GM21390 (cell line): ENCODE results near the gene SLC44A4.
A peak's percentile ranks its signal among the peaks of the same experiment; 100 is the strongest.
"Not testable (repeated sequence)": the region's sequence is repeated elsewhere in the genome, so short reads cannot be mapped to it uniquely, and the experiment has no call there.

ENCODE experiments used
- ATAC-seq: cut with Tn5 transposase; IDR thresholded peaks from one replicate; pipeline ENCODE4 v1.9.1; 2021; ENCODE audit not compliant: unreplicated experiment

SLC44A4 gene

DNA sequence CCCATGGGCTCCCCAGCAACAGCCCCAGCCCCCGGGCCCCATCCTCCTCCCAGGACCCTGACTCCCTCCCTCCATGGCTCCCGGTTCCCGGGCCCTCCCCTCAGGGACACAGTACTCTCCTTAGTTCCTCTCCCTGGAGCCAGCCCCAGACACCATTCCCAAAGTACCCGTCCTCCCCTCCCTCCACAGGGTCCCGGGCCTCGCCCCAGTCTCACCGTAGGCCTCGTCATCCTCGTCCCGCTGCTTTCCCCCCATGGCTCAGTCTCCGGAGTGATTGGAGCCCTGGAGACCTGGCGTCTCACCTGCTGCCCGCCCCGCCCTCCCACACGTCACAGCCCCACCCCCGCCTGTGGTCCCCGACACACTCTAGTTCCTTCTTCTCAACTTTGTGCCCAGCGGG is at the start of gene SLC44A4:
TSS of gene SLC44A4 (minus strand) at position 272 of the 400 bp plus-strand sequence. CDS start at position 255, 17 bp downstream.
- no peak for ATAC-seq

DNA sequence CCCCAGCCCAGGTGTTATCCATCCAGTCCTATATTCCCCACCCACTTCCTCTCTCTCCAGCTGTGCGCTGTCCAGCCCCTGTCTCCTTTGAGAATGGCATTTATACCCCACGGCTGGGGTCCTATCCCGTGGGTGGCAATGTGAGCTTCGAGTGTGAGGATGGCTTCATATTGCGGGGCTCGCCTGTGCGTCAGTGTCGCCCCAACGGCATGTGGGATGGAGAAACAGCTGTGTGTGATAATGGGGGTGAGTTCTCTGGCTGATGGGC is 49.8 kb upstream of the SLC44A4 start:
- ATAC-seq = no peak

DNA sequence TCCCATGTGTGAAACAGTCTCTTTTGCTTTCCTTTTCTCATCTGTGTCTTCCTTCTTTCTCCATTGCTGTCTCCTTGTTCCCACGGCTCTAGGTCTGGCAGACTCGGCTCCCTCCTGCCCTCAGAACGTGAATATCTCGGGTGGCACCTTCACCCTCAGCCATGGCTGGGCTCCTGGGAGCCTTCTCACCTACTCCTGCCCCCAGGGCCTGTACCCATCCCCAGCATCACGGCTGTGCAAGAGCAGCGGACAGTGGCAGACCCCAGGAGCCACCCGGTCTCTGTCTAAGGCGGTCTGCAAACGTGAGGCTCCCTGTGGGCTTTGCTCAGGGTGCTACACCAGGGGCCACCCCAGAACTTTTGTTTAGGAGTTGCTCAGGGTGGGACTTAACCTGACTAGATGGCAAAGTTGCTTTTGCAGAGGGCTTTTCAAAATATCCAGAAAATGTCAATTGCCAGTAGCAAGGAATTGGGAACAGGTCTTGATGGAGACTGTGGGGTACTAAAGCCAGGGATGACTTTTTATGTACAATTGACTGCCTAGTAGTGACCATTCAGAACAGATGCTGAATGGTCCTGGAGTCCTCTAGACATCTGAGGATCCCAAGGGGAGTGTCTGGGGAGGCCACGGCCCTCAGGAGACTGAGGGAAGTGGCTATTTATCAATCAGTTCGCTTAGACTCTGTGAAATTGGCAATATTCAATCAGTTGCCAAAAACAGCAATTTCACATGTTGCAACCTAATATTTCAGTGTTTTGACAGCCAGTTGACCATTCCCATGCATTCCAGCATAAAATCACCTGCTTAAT is 49.3 kb upstream of the SLC44A4 start:
- ATAC-seq = no peak

- ATAC-seq = no peak
These were observed 48.6 kb upstream of the SLC44A4 start, which contains the start of gene C2 for GRCh38 chr6:31927242-31927862. Gene C2 (plus strand): TSS chr6:31927717. CDS start chr6:31927753, 36 bp downstream.

DNA sequence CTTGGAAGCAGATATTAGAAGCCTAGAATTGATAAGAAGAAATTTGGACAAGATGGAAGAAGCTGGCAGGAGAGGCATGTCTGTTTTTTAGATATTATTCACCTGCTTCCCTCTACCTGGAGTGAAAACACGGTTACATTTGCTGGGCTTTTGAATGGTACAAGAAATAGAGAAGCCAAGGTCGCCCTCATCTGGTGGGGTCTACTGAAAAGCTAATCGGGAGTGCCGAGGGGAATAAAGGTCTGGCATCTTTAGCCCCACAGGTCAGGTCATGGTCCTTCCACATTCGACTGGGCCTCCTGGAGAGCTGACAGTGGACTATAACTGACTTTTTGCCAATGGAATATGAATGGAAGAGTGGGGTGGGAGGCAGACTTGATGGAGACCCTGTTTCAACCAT is 44.1 kb upstream of the SLC44A4 start:
- ATAC-seq = no peak

GRCh38 chr6:31920811-31921210 is 42.0 kb upstream of the SLC44A4 start:
- ATAC-seq = no peak

- ATAC-seq = no peak
These were observed 41.0 kb upstream of the SLC44A4 start for GRCh38 chr6:31919624-31920303.

GRCh38 chr6:31918069-31918720 is 39.4 kb upstream of the SLC44A4 start:
- no peak for ATAC-seq

DNA sequence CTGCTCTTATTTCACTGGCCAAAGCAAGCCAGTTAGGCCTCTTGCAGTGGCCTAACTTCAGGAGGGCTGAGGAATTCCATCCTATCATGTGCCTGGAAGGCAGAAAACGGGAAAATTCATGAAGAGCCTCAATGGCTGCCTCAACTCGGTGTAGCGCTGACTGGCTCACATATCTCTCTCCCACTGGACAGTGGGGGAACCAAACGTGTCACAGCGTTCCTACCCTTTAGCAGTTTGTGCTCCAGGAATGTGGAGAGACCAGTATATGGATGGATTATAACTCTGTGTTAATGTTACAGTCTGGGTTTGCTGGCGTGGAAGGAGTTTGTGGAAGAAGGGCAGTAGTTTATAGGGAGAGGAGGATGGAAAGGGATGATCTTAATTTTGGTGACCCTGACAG is 37.0 kb upstream of the SLC44A4 start:
- ATAC-seq = no peak

GRCh38 chr6:31915351-31915750 is 36.6 kb upstream of the SLC44A4 start:
- ATAC-seq = no peak

GRCh38 chr6:31911826-31912585 is 33.2 kb upstream of the SLC44A4 start:
- no peak for ATAC-seq

DNA sequence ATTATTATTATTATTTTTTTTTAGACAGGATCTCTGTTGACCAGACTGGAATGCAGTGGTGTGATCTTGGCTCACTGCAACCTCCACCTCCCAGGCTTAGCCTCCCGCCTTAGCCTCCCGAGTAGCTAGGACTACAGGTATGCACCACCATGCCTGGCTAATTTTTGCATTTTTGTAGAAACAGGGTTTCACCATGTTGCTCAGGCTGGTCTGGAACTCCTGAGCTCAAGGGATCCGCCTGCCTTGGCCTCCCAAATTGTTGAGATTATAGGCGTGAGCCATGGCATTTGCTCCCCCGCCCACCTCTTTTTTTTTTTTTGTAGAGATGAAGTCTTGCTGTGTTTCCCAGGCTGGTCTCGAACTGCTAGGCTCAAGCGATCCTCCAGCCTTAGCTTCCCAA is 30.5 kb upstream of the SLC44A4 start:
- ATAC-seq = not testable (repeated sequence)

GRCh38 chr6:31908791-31909190 is 30.0 kb upstream of the SLC44A4 start:
- peak; percentile 82 for ATAC-seq

GRCh38 chr6:31908255-31908654 is 29.5 kb upstream of the SLC44A4 start:
- not testable (repeated sequence) for ATAC-seq

DNA sequence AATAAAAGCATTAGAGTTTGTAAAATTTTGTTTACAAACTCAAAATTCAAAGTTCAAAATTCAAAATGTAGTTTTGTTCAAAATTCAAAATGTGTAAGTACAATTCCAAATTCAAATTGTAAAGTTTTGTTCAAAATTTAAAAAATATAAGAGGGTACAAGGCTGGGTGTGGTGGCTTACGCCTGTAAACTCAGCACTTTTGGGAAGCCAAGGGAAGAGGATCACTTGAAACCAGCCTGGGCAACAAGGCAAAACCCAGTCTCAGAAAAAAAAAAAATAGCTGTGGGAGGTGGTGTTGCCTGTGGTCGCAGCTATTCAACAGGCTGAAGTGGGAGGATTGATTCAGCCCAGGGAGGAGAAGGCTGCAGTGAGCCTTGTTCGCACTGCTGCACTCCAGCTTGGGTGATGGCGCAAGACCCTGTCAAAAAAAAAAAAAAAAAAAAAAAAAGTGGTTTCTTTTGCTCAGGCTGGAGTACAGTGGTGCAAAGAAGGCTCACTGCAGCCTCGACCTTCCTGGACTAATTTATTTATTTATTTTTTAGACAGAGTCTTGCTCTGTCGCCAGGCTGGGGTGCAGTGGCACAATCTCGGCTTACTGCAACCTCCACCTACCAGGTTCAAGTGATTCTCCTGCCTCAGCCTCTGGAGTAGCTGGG is 28.5 kb upstream of the SLC44A4 start:
- no peak for ATAC-seq

DNA sequence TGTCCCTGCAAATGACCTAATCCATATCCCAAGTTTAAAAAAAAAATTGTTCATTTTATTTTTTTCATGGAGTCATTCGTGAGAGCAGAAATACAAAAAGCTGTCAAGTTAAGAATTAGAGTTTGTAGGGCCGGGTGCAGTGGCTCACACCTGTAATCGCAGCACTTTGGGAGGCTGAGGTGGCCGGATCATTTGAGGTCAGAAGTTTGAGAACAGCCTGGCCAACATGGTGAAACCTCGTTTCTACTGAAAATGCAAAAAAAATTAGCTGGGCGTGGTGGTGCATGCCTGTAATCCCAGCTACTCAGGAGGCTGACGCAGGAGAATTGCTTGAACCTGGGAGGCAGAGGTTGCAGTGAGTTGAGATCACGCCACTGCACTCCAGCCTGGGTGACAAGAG is 27.9 kb upstream of the SLC44A4 start:
- ATAC-seq = not testable (repeated sequence)

DNA sequence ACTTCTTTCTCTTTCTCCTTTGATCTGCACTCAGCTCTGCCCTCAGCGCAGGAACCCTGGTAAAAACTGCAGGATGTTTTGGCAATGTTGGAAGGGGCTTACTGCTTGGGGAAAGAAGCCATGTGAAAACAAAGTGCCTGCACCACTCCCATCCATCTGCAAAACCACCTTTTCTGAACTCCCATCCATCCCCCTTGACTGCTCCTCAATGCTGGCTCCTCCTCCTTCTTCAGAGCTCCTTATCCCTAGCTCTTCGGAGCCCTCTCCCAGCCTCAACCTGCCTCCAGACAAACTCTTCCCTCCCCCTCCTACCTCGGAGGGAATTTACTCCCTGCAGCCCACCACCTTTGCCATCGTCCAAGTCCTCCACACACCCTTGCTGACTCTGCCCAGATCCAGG is 27.3 kb upstream of the SLC44A4 start:
- no peak for ATAC-seq

- no peak for ATAC-seq
These were observed 26.2 kb upstream of the SLC44A4 start for GRCh38 chr6:31905041-31905440.

GRCh38 chr6:31903957-31904356 is 25.2 kb upstream of the SLC44A4 start:
- ATAC-seq = no peak

- ATAC-seq = no peak
These were observed 23.3 kb upstream of the SLC44A4 start, which contains the start of gene ZBTB12 for GRCh38 chr6:31901953-31902643. Gene ZBTB12 (minus strand): TSS chr6:31902086. CDS start chr6:31901305, 781 bp downstream.
